Mesodermal cell (in vitro differentiated cells): ENCODE data around the gene OSBPL10.
"Not testable (repeated sequence)": the region's sequence is repeated elsewhere in the genome, so short reads cannot be mapped to it uniquely, and the experiment has no call there.

ENCODE experiments used
- H3K27ac ChIP-seq: 2 replicates; pipeline ENCODE4 v1.7.0; 2013; ENCODE audit warnings: mild to moderate bottlenecking, low read depth, low read length, moderate library complexity; ENCODE audit not compliant: severe bottlenecking
- H3K36me3 ChIP-seq: 2 replicates; pipeline ENCODE4 v1.7.1; 2013; ENCODE audit warnings: mild to moderate bottlenecking, low read length, moderate library complexity; ENCODE audit not compliant: control insufficient read depth, insufficient read depth
- H3K4me1 ChIP-seq: one replicate; pipeline ENCODE4 v1.7.1; 2013; ENCODE audit warnings: mild to moderate bottlenecking, low read length; ENCODE audit not compliant: insufficient read depth, control insufficient read depth, poor library complexity, severe bottlenecking
- H3K4me3 ChIP-seq: 2 replicates; pipeline ENCODE4 v1.7.0; 2013; ENCODE audit warnings: low read length, control low read depth, mild to moderate bottlenecking; ENCODE audit not compliant: insufficient read depth, poor library complexity, severe bottlenecking; ENCODE audit errors: extremely low read depth
- H3K9me3 ChIP-seq: 2 replicates; pipeline ENCODE4 v1.7.1; 2013; ENCODE audit warnings: mild to moderate bottlenecking, low read length, moderate library complexity; ENCODE audit not compliant: control insufficient read depth
- WGBS, 2 experiments: methylation state at CpG; one replicate each; pipeline ENCODE4 v1.1.5; 2013; ENCODE audit warnings: missing lambda C conversion rate in 2 of 2; ENCODE audit not compliant: insufficient coverage in 2 of 2; 5-methylcytosine and 5-hydroxymethylcytosine counted together

OSBPL10 gene

DNA sequence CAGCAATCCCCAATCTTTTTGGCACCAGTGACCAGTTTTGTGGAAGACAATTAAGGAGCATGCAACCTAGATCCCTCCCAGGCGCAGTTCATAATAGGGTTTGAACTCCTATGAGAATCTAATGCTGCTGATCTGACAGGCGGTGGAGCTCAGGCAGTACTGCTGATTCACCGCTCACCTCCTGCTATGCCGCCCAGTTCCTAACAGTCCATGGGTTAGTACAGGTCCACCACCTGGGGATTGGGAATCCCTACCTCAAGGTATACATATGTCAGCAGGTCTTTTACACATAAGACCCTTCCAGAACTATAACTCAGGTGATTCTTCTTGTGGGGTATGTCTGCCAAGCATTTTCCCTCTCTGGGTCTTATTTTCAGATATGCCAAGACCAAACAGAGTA is 182.2 kb downstream of the OSBPL10 start:
- no peaks in the 10 kb centered on the region for H3K4me1 ChIP-seq
- no peaks in the 10 kb centered on the region for H3K9me3 ChIP-seq
- H3K27ac ChIP-seq = no peak overlapping the region
- no peaks in the 10 kb centered on the region for H3K36me3 ChIP-seq
- H3K4me3 ChIP-seq = no peak overlapping the region
- 93 to 98% methylated on average over 3 to 4 of the region's 4 CpGs for WGBS, 2 experiments

DNA sequence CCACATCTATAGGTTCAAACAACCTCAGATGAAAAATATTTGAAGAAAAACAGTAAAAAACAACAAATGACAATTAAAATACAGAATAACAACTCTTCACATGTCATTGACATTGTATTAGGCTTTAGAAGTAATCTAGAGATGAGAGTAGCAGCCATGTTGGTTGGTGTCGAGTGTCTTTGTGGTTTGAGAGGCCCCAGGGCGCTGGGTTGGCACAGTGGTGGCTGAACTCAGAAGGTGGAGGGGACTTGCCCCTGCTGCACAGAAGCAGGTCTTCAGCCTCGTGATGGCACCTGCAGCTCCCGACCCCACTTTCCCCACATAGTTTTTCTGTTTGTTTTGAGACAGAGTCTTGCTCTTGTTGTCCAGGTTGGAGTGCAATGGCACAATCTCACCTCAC is 187.2 kb downstream of the OSBPL10 start:
- H3K4me3 ChIP-seq = no peak overlapping the region
- no peak overlapping the region for H3K27ac ChIP-seq
- no peaks in the 10 kb centered on the region for H3K9me3 ChIP-seq
- H3K36me3 ChIP-seq = no peaks in the 10 kb centered on the region
- H3K4me1 ChIP-seq = no peaks in the 10 kb centered on the region
- 80 to 92% methylated on average over 1 to 2 of the region's 4 CpGs for WGBS, 2 experiments

DNA sequence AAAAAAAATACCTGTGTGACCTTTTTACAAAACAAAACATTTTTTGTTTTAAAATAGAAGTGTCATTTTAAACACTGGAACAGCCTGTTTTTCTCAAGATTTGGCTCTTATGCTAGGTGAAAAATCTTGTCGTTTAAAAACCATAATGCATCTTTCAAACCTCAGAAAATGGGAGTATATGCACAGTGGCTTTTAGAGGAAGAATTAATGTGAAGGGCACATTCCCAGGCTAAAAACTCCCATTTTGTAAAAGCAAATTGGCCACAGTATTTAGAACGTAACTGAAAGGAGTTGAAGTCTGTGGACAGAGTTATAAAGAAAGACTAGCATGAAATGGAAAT is 190.0 kb downstream of the OSBPL10 start:
- no peaks in the 10 kb centered on the region for H3K9me3 ChIP-seq
- no peaks in the 10 kb centered on the region for H3K4me1 ChIP-seq
- no peak overlapping the region for H3K27ac ChIP-seq
- no CpG with 5 or more reads among the region's 2 CpGs for WGBS, 2 experiments
- H3K4me3 ChIP-seq = no peak overlapping the region
- H3K36me3 ChIP-seq = no peaks in the 10 kb centered on the region

DNA sequence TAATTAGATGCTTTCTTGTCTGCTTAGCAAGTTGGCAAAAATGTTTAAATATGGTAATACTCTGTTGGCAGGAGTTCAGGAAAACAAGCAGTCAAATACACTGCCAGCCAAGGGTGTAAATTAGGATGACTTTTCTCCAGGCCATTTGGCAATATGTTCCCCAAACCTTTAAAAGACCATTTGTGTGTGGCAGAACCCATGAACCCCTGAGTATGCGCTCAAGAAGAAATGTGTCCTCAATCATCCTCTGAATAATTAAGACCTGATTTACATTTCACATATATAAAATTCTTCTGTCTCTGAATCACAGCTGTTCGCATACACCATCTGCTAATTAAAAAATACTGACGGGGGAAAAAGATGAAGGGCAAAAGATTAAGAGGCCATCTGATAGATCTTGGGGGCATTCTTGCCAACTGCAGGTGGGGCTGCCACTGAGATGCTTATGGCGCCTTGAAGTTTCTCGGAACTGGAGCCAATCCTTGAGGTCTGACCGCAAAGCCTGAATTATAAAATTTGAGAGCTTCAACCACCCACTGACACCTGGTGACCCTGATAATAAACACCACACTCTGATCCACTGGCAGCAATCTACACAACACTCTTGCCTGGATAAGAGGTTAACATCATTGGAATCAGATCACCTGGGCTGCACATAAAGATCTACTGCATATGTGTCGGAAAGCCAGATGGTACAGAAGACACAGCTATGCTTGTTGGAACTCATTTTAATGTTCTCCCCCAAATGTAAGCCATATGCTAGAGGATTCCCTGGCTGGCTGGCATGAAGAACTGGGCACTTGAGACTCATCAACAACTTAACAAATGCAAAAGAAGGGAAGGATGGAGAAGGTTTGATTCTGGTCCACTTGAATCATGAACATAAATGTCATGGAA is 190.6 kb downstream of the OSBPL10 start:
- Histone ChIP-seq H3K27ac (no peak overlapping the region), H3K9me3 (no peaks in the 10 kb centered on the region), H3K4me1 (no peaks in the 10 kb centered on the region), H3K4me3 (no peak overlapping the region), H3K36me3 (no peaks in the 10 kb centered on the region)
- 92 to 94% methylated on average over 2 to 5 of the region's 7 CpGs for WGBS, 2 experiments

DNA sequence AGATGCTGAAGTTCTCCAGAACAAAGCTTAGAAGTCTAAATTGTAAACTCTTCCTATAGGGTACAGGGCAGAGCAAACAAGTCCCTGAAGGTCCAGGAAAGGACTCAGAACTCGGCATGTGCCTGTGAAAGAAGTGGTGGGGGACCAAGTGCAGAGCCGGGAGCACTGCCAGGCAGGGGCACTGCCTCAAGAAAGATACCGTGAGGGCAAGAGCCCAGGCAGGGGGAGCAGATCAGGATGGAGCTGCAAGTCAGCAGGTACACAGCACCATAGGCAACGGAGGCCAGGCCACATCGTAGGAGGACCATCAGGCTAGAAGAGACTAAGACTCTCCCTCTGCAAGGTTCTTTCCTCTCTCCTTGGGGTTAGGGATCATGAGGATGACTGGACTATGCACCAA is 191.6 kb downstream of the OSBPL10 start:
- H3K9me3 ChIP-seq = no peaks in the 10 kb centered on the region
- no peaks in the 10 kb centered on the region for H3K4me1 ChIP-seq
- no peak overlapping the region for H3K4me3 ChIP-seq
- H3K36me3 ChIP-seq = no peaks in the 10 kb centered on the region
- H3K27ac ChIP-seq = no peak overlapping the region
- WGBS, 2 experiments = 63 to 73% methylated on average over 3 to 4 of the region's 5 CpGs

DNA sequence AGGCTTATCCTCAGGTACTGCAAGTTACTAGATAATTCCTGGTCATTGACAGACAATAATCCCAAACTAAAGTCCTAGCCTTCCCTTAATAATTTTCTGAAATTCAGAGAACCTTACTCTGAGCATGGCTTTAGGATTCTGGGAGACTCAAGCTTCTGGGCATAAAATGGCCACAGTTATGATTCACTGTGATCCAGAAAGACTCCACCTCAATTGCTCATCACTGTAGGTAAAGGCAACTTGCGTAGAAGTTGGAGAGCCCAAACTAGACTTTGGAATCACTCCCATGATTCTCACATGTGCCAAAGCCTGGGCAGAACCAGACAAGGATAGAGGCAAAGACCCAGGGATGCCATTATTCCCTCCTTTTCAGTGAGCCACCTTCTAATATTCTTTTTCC is 195.3 kb downstream of the OSBPL10 start:
- Histone ChIP-seq H3K9me3 (peaks cover 6% of the 10 kb centered on the region), H3K36me3 (no peaks in the 10 kb centered on the region), H3K4me1 (no peaks in the 10 kb centered on the region), H3K4me3 (no peak overlapping the region), H3K27ac (no peak overlapping the region)
- 100% methylated on average over 1 of the region's 1 CpG for WGBS, 2 experiments

DNA sequence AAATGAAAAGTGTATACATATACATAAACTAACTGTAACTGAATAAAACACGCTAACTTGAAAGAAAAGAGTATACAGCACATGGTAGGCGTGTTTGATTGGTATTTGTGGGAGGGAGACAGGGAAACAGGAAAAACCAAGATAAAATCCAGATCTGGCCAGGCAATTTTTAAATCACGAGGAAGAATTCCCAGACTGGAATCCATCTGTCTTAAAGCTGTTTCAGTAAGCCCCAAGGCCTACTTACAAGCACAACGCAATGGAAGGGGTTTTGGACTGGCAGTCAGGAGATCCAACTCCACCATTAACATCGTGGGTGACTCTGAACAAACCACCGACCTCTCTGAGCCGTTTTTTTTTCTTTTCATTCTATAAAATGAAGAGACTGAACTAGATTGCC is 195.8 kb downstream of the OSBPL10 start:
- H3K4me1 ChIP-seq = no peaks in the 10 kb centered on the region
- peaks cover 6% of the 10 kb centered on the region for H3K9me3 ChIP-seq
- no peak overlapping the region for H3K27ac ChIP-seq
- H3K36me3 ChIP-seq = no peaks in the 10 kb centered on the region
- 87 to 96% methylated on average over 3 to 4 of the region's 7 CpGs for WGBS, 2 experiments
- no peak overlapping the region for H3K4me3 ChIP-seq

DNA sequence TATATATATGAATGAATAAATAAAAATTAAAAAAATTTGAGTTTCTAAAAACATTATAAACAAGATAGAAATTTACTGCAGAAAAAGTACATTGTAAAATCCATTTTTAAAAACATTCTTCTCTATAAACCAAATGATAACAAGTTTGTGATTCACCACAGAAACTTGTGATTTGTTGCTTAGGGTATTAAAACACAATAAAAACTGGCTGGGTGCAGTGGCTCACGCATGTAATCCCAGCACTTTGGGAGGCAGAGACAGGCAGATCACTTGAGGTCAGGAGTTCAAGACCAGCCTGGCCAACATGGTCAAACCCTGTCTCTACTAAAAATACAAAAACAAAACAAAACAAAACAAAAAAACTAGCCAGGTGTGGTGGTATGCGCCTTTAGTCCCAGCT is 197.2 kb downstream of the OSBPL10 start:
- not testable (repeated sequence) for H3K4me1 ChIP-seq, H3K4me3 ChIP-seq, H3K36me3 ChIP-seq, H3K27ac ChIP-seq, H3K9me3 ChIP-seq
- 87 to 100% methylated on average over 2 of the region's 2 CpGs for WGBS, 2 experiments

DNA sequence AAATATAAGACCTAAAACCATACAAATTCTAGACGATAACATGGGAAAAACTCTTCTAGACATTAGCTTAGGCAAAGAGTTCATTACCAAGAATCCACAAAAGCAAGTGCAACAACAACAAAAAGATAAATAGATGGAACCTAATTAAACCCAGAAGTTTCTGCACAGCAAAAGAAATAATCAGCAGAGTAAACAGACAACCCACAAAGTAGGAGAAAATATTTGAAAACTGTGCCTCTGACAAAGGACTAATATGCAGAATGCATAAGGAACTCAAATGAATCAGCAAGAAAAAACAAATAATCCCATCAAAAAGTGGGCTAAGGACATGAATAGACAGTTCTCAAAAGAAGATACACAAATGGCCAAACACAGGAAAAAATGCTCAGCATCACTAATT is 198.8 kb downstream of the OSBPL10 start:
- not testable (repeated sequence) for H3K36me3 ChIP-seq, H3K9me3 ChIP-seq, H3K27ac ChIP-seq, H3K4me1 ChIP-seq, H3K4me3 ChIP-seq
- 67 to 100% methylated on average over 1 of the region's 1 CpG for WGBS, 2 experiments

DNA sequence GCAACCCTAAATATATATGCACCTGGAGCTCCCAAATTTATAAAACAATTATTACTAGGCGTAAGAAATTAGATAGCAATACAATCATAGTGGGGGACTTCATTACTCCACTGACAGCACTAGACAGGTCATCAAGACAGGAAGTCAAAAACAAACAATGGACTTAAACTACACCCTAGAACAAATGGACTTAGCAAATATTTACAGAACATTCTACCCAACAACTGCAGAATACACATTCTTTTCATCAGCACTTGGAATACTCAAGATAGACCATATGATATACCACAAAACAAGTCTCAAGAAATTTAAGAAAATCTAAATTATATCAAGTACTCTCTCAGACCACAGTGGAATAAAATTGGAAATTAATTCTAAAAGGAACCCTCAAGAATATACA is 201.5 kb downstream of the OSBPL10 start:
- Histone ChIP-seq H3K36me3 (no peaks in the 10 kb centered on the region), H3K4me1 (no peaks in the 10 kb centered on the region), H3K4me3 (no peak overlapping the region), H3K27ac (no peak overlapping the region), H3K9me3 (peaks cover 6% of the 10 kb centered on the region)
- 60% methylated on average over 1 of the region's 1 CpG; no CpG with 5 or more reads in 1 of the 2 experiments for whole genome bisulfite sequencing, 2 experiments

DNA sequence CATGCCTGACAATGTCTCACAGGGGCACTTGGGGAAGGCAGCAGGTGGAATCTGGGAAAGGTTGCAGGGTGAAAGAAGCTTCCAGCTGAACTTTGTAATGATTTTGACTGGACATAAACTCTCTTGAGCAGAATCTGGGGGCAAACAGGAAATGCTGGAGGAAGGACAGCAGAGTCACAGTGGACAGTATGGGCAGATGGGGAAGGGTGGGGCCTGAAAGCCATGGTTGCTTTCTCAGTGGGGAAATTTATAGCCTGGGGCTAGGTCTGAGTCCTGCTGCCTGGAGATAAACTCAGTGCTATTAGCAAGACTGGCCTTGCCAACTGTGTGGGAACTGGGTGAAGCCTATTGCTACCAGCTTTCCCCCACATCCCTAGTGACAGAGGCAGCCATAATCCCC is 203.2 kb downstream of the OSBPL10 start:
- H3K27ac ChIP-seq = no peak overlapping the region

More for the DNA sequence above, 203.2 kb downstream of the OSBPL10 start:
- Histone ChIP-seq H3K9me3 (peaks cover 6% of the 10 kb centered on the region), H3K4me1 (no peaks in the 10 kb centered on the region), H3K4me3 (no peak overlapping the region), H3K36me3 (no peaks in the 10 kb centered on the region)
